Fibroblast of skin of right quadriceps (primary cell): ENCODE measurements around the gene MAPRE2.

Source experiments
- DNase-seq: peaks from one replicate; pipeline ENCODE4 v3.0.0-alpha.2; 2013

The MAPRE2 gene

GRCh38 chr18:35186291-35187034, 145.2 kb downstream of the MAPRE2 start:
- DNase-seq: no peak

- DNase-seq: no peak
Measured at GRCh38 chr18:35189510-35189909, 148.3 kb downstream of the MAPRE2 start.

- DNase-seq: no peak
Measured at GRCh38 chr18:35190948-35191697, 149.9 kb downstream of the MAPRE2 start.

GRCh38 chr18:35191698-35192025, 150.4 kb downstream of the MAPRE2 start:
- no peak for DNase-seq

- no peak for DNase-seq
Measured at GRCh38 chr18:35192415-35192814, 151.2 kb downstream of the MAPRE2 start.
